IMR-90 (cell line): Measurements from ENCODE around the gene ZP3. TPM values are rescaled to one million over a fixed set of nuclear protein-coding genes. Genes with fewer than 3 reads are reported as not detected.

Experiments
- ATAC-seq: fragments of 200-7000 bp; cut with Tn5 transposase; 2 replicates; pipeline ENCODE4 v1.9.1; 2020; ENCODE audit warnings: low read depth, mild to moderate bottlenecking, moderate library complexity
- BruUV-seq: library from RNA; stranded (reverse); fragments of 400-500 nt; replicated peaks from 2 replicates; lab custom pipeline; 2021; lab: Mats Ljungman, UMichigan
- CTCF ChIA-PET: fragments of 300-600 bp; formaldehyde crosslinking; extraction: SDS; loops from one replicate; lab custom pipeline; 2021; ENCODE audit warnings: antibody characterized with exemption; lab: Yijun Ruan, JAX
- POLR2A ChIA-PET: fragments of 300-600 bp; sonication (Branson Sonifier 250); formaldehyde crosslinking; loops from one replicate; lab custom pipeline; 2022; ENCODE audit warnings: antibody characterized with exemption; ENCODE audit not compliant: unreplicated experiment; lab: Charles Lee
- DNase-seq: peaks from one replicate; pipeline ENCODE4 v3.0.0; 2013
- H2AFZ ChIP-seq: replicated peaks from 2 replicates; pipeline ENCODE3; 2013; ENCODE audit warnings: low read length, mild to moderate bottlenecking; ENCODE audit not compliant: poor library complexity
- H2AK5ac ChIP-seq: 2 replicates; pipeline ENCODE4 v1.6.1; 2013; ENCODE audit warnings: low read depth, low read length, inconsistent platforms
- H2AK9ac ChIP-seq: replicated peaks from 2 replicates; pipeline ENCODE3; 2013; ENCODE audit warnings: mild to moderate bottlenecking, low read depth, low read length, moderate library complexity; ENCODE audit not compliant: poor library complexity
- H2BK120ac ChIP-seq: 2 replicates; pipeline ENCODE4 v1.6.1; 2013; ENCODE audit warnings: low read depth, low read length, inconsistent platforms
- H2BK15ac ChIP-seq: 3 replicates; pipeline ENCODE4 v1.6.1; 2013; ENCODE audit warnings: low read depth, low read length, inconsistent platforms
- H2BK20ac ChIP-seq: 2 replicates; pipeline ENCODE4 v1.6.1; 2013; ENCODE audit warnings: low read depth, mild to moderate bottlenecking, inconsistent platforms, low read length, moderate library complexity
- H2BK5ac ChIP-seq: 2 replicates; pipeline ENCODE4 v1.6.1; 2013; ENCODE audit warnings: mild to moderate bottlenecking, low read depth, low read length, inconsistent platforms; ENCODE audit not compliant: poor library complexity, severe bottlenecking
- H3K14ac ChIP-seq: replicated peaks from 2 replicates; pipeline ENCODE4 v1.6.1; 2013; ENCODE audit warnings: low read depth, low read length, inconsistent platforms
- H3K18ac ChIP-seq: 2 replicates; pipeline ENCODE4 v1.6.1; 2013; ENCODE audit warnings: low read depth, low read length, control low read depth
- H3K23ac ChIP-seq: 2 replicates; pipeline ENCODE4 v1.6.1; 2013; ENCODE audit warnings: low read depth, low read length, inconsistent platforms
- H3K27ac ChIP-seq: 2 replicates; pipeline ENCODE4 v1.5.1; 2013; ENCODE audit warnings: mild to moderate bottlenecking, control low read depth, low read length; ENCODE audit not compliant: insufficient read depth
- H3K27me3 ChIP-seq: 2 replicates; pipeline ENCODE4 v1.6.1; 2013; ENCODE audit warnings: low read length; ENCODE audit not compliant: control insufficient read depth, insufficient read depth
- H3K36me3 ChIP-seq: 2 replicates; pipeline ENCODE4 v1.6.1; 2013; ENCODE audit warnings: low read length, mixed read lengths; ENCODE audit not compliant: control insufficient read depth, insufficient read depth
- H3K4ac ChIP-seq: 2 replicates; pipeline ENCODE4 v1.6.1; 2013; ENCODE audit warnings: low read depth, low read length, inconsistent platforms
- H3K4me1 ChIP-seq: 2 replicates; pipeline ENCODE4 v1.6.1; 2013; ENCODE audit warnings: low read length, mixed read lengths; ENCODE audit not compliant: control insufficient read depth, insufficient read depth
- H3K4me2 ChIP-seq: 2 replicates; pipeline ENCODE4 v1.6.1; 2013; ENCODE audit warnings: low read depth, mild to moderate bottlenecking, control low read depth, low read length, moderate library complexity
- H3K4me3 ChIP-seq: 2 replicates; pipeline ENCODE4 v1.5.1; 2013; ENCODE audit warnings: low read depth, mild to moderate bottlenecking, control low read depth, low read length, moderate library complexity; ENCODE audit not compliant: insufficient read depth
- H3K56ac ChIP-seq: 2 replicates; pipeline ENCODE4 v1.6.1; 2013; ENCODE audit warnings: low read length, inconsistent platforms; ENCODE audit not compliant: insufficient read depth; ENCODE audit errors: extremely low read depth
- H3K79me1 ChIP-seq, 2 experiments: 2 replicates each; pipeline ENCODE4 v1.6.1; 2013; ENCODE audit warnings: low read length in 2 of 2, inconsistent platforms in 1 of 2, low read depth in 1 of 2
- H3K9ac ChIP-seq: 2 replicates; pipeline ENCODE4 v1.6.1; 2013; ENCODE audit warnings: low read depth, low read length, control low read depth
- H3K9me1 ChIP-seq: 2 replicates; pipeline ENCODE4 v1.6.1; 2013; ENCODE audit warnings: low read length, inconsistent platforms; ENCODE audit not compliant: insufficient read depth
- H3K9me3 ChIP-seq: 2 replicates; pipeline ENCODE4 v1.6.1; 2013; ENCODE audit warnings: low read length; ENCODE audit not compliant: control insufficient read depth, insufficient read depth
- H4K20me1 ChIP-seq: 2 replicates; pipeline ENCODE4 v1.6.1; 2013; ENCODE audit warnings: low read length, inconsistent platforms; ENCODE audit not compliant: insufficient read depth
- H4K5ac ChIP-seq: 2 replicates; pipeline ENCODE4 v1.6.1; 2013; ENCODE audit warnings: mild to moderate bottlenecking, low read depth, low read length, control low read depth
- H4K8ac ChIP-seq, 2 experiments: 2 replicates each; pipeline ENCODE4 v1.6.1; 2013; ENCODE audit warnings: low read depth in 2 of 2, low read length in 2 of 2, control low read depth in 1 of 2, inconsistent platforms in 1 of 2
- H4K91ac ChIP-seq: 2 replicates; pipeline ENCODE4 v1.6.1; 2013; ENCODE audit warnings: low read depth, low read length, inconsistent platforms; ENCODE audit not compliant: insufficient read depth
- BHLHE40 ChIP-seq: fragments of 150-350 bp; IDR thresholded peaks from 2 replicates; pipeline ENCODE4 v1.6.1; 2016; ENCODE audit warnings: mild to moderate bottlenecking, low read depth, low read length
- CEBPB ChIP-seq: IDR thresholded peaks from 2 replicates; pipeline ENCODE4 v1.6.1; 2012; ENCODE audit warnings: low read depth, low read length, improper control_type of control experiment
- CHD1 ChIP-seq: IDR thresholded peaks from 2 replicates; pipeline ENCODE4 v1.6.1; 2012; ENCODE audit warnings: low read depth, low read length, improper control_type of control experiment
- CTCF ChIP-seq: conservative IDR thresholded peaks from 2 replicates; pipeline ENCODE4 v1.5.1; 2012; ENCODE audit warnings: mild to moderate bottlenecking, low read depth, low read length, improper control_type of control experiment
- MAFK ChIP-seq: IDR thresholded peaks from 2 replicates; pipeline ENCODE4 v1.6.1; 2012; ENCODE audit warnings: low read depth, low read length, improper control_type of control experiment
- MAZ ChIP-seq: IDR thresholded peaks from 2 replicates; pipeline ENCODE4 v1.6.1; 2012; ENCODE audit warnings: low read depth, mild to moderate bottlenecking, low read length, improper control_type of control experiment, moderate library complexity, borderline replicate concordance
- MXI1 ChIP-seq: IDR thresholded peaks from 2 replicates; pipeline ENCODE4 v1.6.1; 2012; ENCODE audit warnings: low read depth, mild to moderate bottlenecking, low read length, moderate library complexity, borderline replicate concordance
- NFE2L2 ChIP-seq: fragments of 150-350 bp; IDR thresholded peaks from 2 replicates; pipeline ENCODE4 v1.6.1; 2016; ENCODE audit warnings: low read depth, mild to moderate bottlenecking, low read length
- POLR2A ChIP-seq: IDR thresholded peaks from 2 replicates; pipeline ENCODE4 v1.6.1; 2012; ENCODE audit warnings: mild to moderate bottlenecking, low read depth, low read length
- RAD21 ChIP-seq: IDR thresholded peaks from 2 replicates; pipeline ENCODE4 v1.6.1; 2012; ENCODE audit warnings: low read length, improper control_type of control experiment
- RCOR1 ChIP-seq: IDR thresholded peaks from 2 replicates; pipeline ENCODE4 v1.6.1; 2012; ENCODE audit warnings: mild to moderate bottlenecking, low read length, improper control_type of control experiment; ENCODE audit not compliant: insufficient replicate concordance
- RFX5 ChIP-seq: IDR thresholded peaks from 2 replicates; pipeline ENCODE4 v1.8.0; 2012; ENCODE audit warnings: low read depth, mild to moderate bottlenecking, low read length, moderate library complexity
- SMC3 ChIP-seq: fragments of 150-350 bp; IDR thresholded peaks from 2 replicates; pipeline ENCODE4 v1.6.1; 2016; ENCODE audit warnings: low read depth, mild to moderate bottlenecking, antibody characterized with exemption, low read length, moderate library complexity
- USF2 ChIP-seq: fragments of 150-350 bp; IDR thresholded peaks from 2 replicates; pipeline ENCODE4 v1.6.1; 2017; ENCODE audit warnings: mild to moderate bottlenecking, antibody characterized with exemption, low read length, low read depth
- WGBS, 2 experiments: methylation state at CpG; one replicate each; pipeline versions ENCODE4 v1.1.5 to v1.1.7; 2013; ENCODE audit warnings: missing lambda C conversion rate in 2 of 2; ENCODE audit not compliant: insufficient read length in 1 of 2; ENCODE audit errors: extremely low coverage in 2 of 2; 5-methylcytosine and 5-hydroxymethylcytosine counted together
- dilution Hi-C: fragments of 300-500 bp; cut with HindIII; formaldehyde crosslinking; loops from one replicate; pipeline ENCODE4 v1.14.3; 2018; ENCODE audit warnings: low sequenced_read_pairs; ENCODE audit not compliant: unreplicated experiment
- in situ Hi-C: fragments of 300-500 bp; cut with MboI; formaldehyde crosslinking; loops from 3 replicates; pipeline ENCODE4 v1.14.3; 2019; ENCODE audit warnings: low sequenced_read_pairs, inconsistent platforms, mixed read lengths
- intact Hi-C: fragments of 100-400 bp; cut with micrococcal nuclease; formaldehyde crosslinking; loops from 2 replicates; pipeline ENCODE4 v1.10.0; 2022
- polyA plus RNA-seq, 3 experiments: library from polyadenylated mRNA; depleted of rRNA; stranded (reverse); fragments of >200 nt; gene quantifications; 2 replicates each; pipeline ENCODE4 v1.2.3, GENCODE V29; 2012; ENCODE audit warnings: low replicate concordance in 1 of 3
- total RNA-seq: library from RNA; depleted of rRNA; stranded (reverse); fragments of >200 nt; gene quantifications from 2 replicates; pipeline ENCODE4 v1.2.3, GENCODE V29; 2012
- TF ChIP-seq, protein P1 (sequence below): fragments of 150-350 bp; IDR thresholded peaks from 2 replicates; pipeline ENCODE4 v1.6.1; 2016; ENCODE audit warnings: low read depth, mild to moderate bottlenecking, low read length, moderate library complexity, borderline replicate concordance

Gene ZP3
- total and polyA plus RNA-seq, 2 of the 4 experiments (the other 2 are of a cell fraction): 0.54 to 0.67 TPM

GRCh38 chr7:76392531-76393115, 32.1 kb upstream of the ZP3 start:
- Histone ChIP-seq H3K27ac (peak overlapping the region; percentile 56), H3K14ac (peak overlapping the region; percentile 90), H3K56ac (0 out of 2 replicates have a peak overlapping the region, but pooled peaks have one; percentile 22), H3K79me1 (peaks cover 0 to 5% of the 10 kb centered on the region in 2 experiments; a peak in 1 of 4 replicates), H2BK20ac (peak overlapping the region; percentile 73), H3K4ac (peak overlapping the region; percentile 90), H2AK9ac (peak overlapping the region; percentile 96), H2BK120ac (peak overlapping the region; percentile 81), H3K9me3 (no peaks in the 10 kb centered on the region), H4K5ac (peak overlapping the region; percentile 89), H2BK15ac (peak overlapping the region; percentile 84; the same call in 2 of the 3 replicates), H2AFZ (peak overlapping the region; percentile 97), H3K9ac (peak overlapping the region; percentile 66), H4K8ac (peak overlapping the region; percentile 92 to 98), H3K23ac (no peak overlapping the region; the same call in 1 of the 2 replicates), H3K4me2 (peak overlapping the region; percentile 96), H3K9me1 (peaks cover 21% of the 10 kb centered on the region), H3K27me3 (no peaks in the 10 kb centered on the region), H3K4me1 (peaks cover 20% of the 10 kb centered on the region), H4K91ac (peak overlapping the region; percentile 93), H2AK5ac (peak overlapping the region; percentile 83), H3K36me3 (no peaks in the 10 kb centered on the region), H2BK5ac (peak overlapping the region; percentile 69), H3K18ac (peak overlapping the region; percentile 86), H3K4me3 (peak overlapping the region; percentile 44), H4K20me1 (no peaks in the 10 kb centered on the region)
- 38% methylated on average over 6 of the region's 12 CpGs; no CpG with 5 or more reads in 1 of the 2 experiments for WGBS, 2 experiments
- intact Hi-C loops: no loop called here
- ChIA-PET CTCF (interaction anchor here (0.6 to 0.7 kb wide), 2 partner anchors 11 to 641 kb away, joined by 3 to 4 read pairs; no protein-coding TSS in a partner anchor), POLR2A (interaction anchor here (0.6 kb wide), 1 partner anchor 15 kb away, joined by 3 read pairs; no protein-coding TSS in a partner anchor)
- no peak for ATAC-seq
- dilution Hi-C loops: no loop called here
- DNase-seq: no peak
- BruUV-seq: no TSS peak
- in situ Hi-C loops: no loop called here
- TF ChIP-seq CEBPB (no peak), RFX5 (no peak), MAFK (no peak), RCOR1 (no peak), MAZ (no peak), USF2 (no peak), BHLHE40 (no peak), CTCF (no peak), CHD1 (no peak), NFE2L2 (no peak), RAD21 (no peak), MXI1 (no peak), SMC3 (no peak), POLR2A (no peak)
- TF ChIP-seq, protein P1, sequence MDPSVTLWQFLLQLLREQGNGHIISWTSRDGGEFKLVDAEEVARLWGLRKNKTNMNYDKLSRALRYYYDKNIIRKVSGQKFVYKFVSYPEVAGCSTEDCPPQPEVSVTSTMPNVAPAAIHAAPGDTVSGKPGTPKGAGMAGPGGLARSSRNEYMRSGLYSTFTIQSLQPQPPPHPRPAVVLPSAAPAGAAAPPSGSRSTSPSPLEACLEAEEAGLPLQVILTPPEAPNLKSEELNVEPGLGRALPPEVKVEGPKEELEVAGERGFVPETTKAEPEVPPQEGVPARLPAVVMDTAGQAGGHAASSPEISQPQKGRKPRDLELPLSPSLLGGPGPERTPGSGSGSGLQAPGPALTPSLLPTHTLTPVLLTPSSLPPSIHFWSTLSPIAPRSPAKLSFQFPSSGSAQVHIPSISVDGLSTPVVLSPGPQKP: no peak
